ENCODE measurements around the gene RETREG1. TPM values are rescaled to one million over a fixed set of nuclear protein-coding genes. Genes with fewer than 3 reads are reported as not detected.

RETREG1 gene
- polyA plus RNA-seq, 1 of the 3 experiments (the other 2 are of a cell fraction) = 0.43 TPM

- Histone ChIP-seq H4K20me1 (ENCODE audit: insufficient read depth) (no peaks in the 10 kb centered on the region), H3K4me3 (ENCODE audit: low read depth in 2 of 2, low read length in 1 of 2) (no peak overlapping the region), H2AFZ (ENCODE audit: low read depth) (no peak overlapping the region), H3K9me2 (no peaks in the 10 kb centered on the region), H3K4me2 (no peak overlapping the region), H3F3A (replicated peaks; ENCODE audit: insufficient read depth) (no peaks in the 10 kb centered on the region), H3K9ac (no peak overlapping the region), H3K36me3 (replicated peaks in 1 of 2; ENCODE audit: control insufficient read depth in 1 of 2, insufficient read depth in 2 of 2, low read length in 1 of 2) (no peaks in the 10 kb centered on the region), H3K9me3 (no peaks in the 10 kb centered on the region), H3K27ac (ENCODE audit: low read depth in 2 of 2, low read length in 1 of 2) (no peak overlapping the region), H3K4me1 (ENCODE audit: control insufficient read depth in 1 of 2, insufficient read depth in 2 of 2, low read depth in 1 of 2, low read length in 1 of 2) (peaks cover 0 to 2% of the 10 kb centered on the region in 2 experiments; a peak in 1 of 4 replicates), H3K79me2 (ENCODE audit: insufficient read depth) (no peaks in the 10 kb centered on the region), H3K27me3 (ENCODE audit: insufficient read depth) (no peaks in the 10 kb centered on the region)
- TF ChIP-seq MXI1 (IDR thresholded peaks at IDR 0.05; ENCODE audit: low read depth, low read length) (no peak), GATA2 (CRISPR knock-in tag; IDR thresholded peaks at IDR 0.05) (no peak), POLR2AphosphoS5 (IDR thresholded peaks at IDR 0.05; ENCODE audit: low read depth, low read length) (no peak), SIN3A (IDR thresholded peaks at IDR 0.05; ENCODE audit: borderline replicate concordance, low read depth, low read length) (no peak), NRF1 (IDR thresholded peaks at IDR 0.05; ENCODE audit: low read depth, low read length) (no peak), EP300 (IDR thresholded peaks at IDR 0.05; ENCODE audit: borderline replicate concordance in 1 of 2, low read depth in 1 of 2, low read length in 1 of 2) (no peak), ZBTB33 (IDR thresholded peaks at IDR 0.05; ENCODE audit: borderline replicate concordance, low read depth) (no peak), RCOR1 (IDR thresholded peaks at IDR 0.05; ENCODE audit: low read length) (no peak), ELF1 (IDR thresholded peaks at IDR 0.05) (no peak), EZH2phosphoT487 (IDR thresholded peaks at IDR 0.05; ENCODE audit: borderline replicate concordance, low read depth) (no peak), TEAD4 (IDR thresholded peaks at IDR 0.05; ENCODE audit: borderline replicate concordance, insufficient read depth) (no peak), SMC3 (IDR thresholded peaks at IDR 0.05; ENCODE audit: low read depth, low read length) (no peak), RAD21 (IDR thresholded peaks at IDR 0.05; ENCODE audit: low read length) (no peak), CTCF (IDR thresholded peaks at IDR 0.05) (no peak), USF1 (IDR thresholded peaks at IDR 0.05; ENCODE audit: borderline replicate concordance, low read depth) (no peak), TCF12 (IDR thresholded peaks at IDR 0.05) (no peak), RFX5 (IDR thresholded peaks at IDR 0.05; ENCODE audit: low read length) (no peak)
- DNase-seq = no peak
- CTCF ChIA-PET = interaction anchor here (2.2 kb wide), 1 partner anchor 160 kb away, joined by 10 read pairs; no protein-coding TSS in a partner anchor
- POLR2A ChIA-PET = no interaction called here
- WGBS (ENCODE audit: low lambda C conversion rate) = 60% methylated on average over 6 of the region's 6 CpGs
Measured at GRCh38 chr5:16505904-16506303, 110.9 kb downstream of the RETREG1 start.

Measured in SK-N-SH (cell line).